Vein endothelial cell (primary cell): ENCODE measurements around the gene NPBWR2. TPM values are rescaled to one million over a fixed set of nuclear protein-coding genes. Genes with fewer than 3 reads are reported as not detected.

ENCODE experiments used
- small RNA-seq: library from RNA; depleted of rRNA; stranded (forward); fragments of <200 nt; gene quantifications from one replicate; pipeline ENCODE3, GENCODE V24; 2012
- total RNA-seq: library from RNA; depleted of rRNA; stranded (reverse); fragments of >200 nt; gene quantifications from 2 replicates; pipeline ENCODE4 v1.2.3, GENCODE V29; 2012

The NPBWR2 gene
- not detected in 2 replicates for total RNA-seq

GRCh38 chr20:64106981-64107735 is at the start of gene NPBWR2:
NPBWR2 (minus strand) TSS chr20:64107565; CDS start chr20:64106831, 734 bp downstream.

GRCh38 chr20:64083804-64084684 is 23.3 kb downstream of the NPBWR2 start, which contains the start of gene LKAAEAR1:
LKAAEAR1 (minus strand) TSS chr20:64084398; CDS start chr20:64084219, 179 bp downstream.

GRCh38 chr20:64080013-64080812 is 27.2 kb downstream of the NPBWR2 start, which contains the start of gene OPRL1:
OPRL1 (plus strand) TSS chr20:64080082; CDS start chr20:64092721, 12,639 bp downstream.

GRCh38 chr20:64079273-64080012 is 27.9 kb downstream of the NPBWR2 start, which contains the start of gene RGS19:
RGS19 (minus strand) TSS chr20:64079518; CDS start chr20:64076886, 2,632 bp downstream.

GRCh38 chr20:64062596-64063388 is 44.6 kb downstream of the NPBWR2 start, which contains the start of gene TCEA2:
TCEA2 (plus strand) TSS chr20:64063198; CDS start chr20:64063313, 115 bp downstream.

Small RNA genes within 50 kb of the gene (small RNA-seq; reads per million reads assigned to genes)
- gene AL355803.1 (not detected), gene MIR6813 (1.2 reads per million, percentile 64 among the genes with 10 or more reads in this experiment)

Other genes starting within 250 kb of the NPBWR2 start
- gene ABHD16B, start 246.1 kb downstream of the NPBWR2 start, total RNA-seq = not detected in 2 replicates
- 153 and 174 TPM in 2 replicates for gene TPD52L2, start 242.3 kb downstream of the NPBWR2 start, total RNA-seq
- gene DNAJC5, start 212.4 kb downstream of the NPBWR2 start, total RNA-seq = 89.5 and 96.4 TPM in 2 replicates
- 32.4 and 37.9 TPM in 2 replicates for gene UCKL1, start 151.1 kb downstream of the NPBWR2 start, total RNA-seq
- 18.9 and 22.9 TPM in 2 replicates for gene ZNF512B, start 137.6 kb downstream of the NPBWR2 start, total RNA-seq
- 3.7 and 6.5 TPM in 2 replicates for gene SAMD10, start 127.9 kb downstream of the NPBWR2 start, total RNA-seq
- 66.8 and 80.7 TPM in 2 replicates for gene PRPF6, start 126.4 kb downstream of the NPBWR2 start, total RNA-seq
- gene C20orf204, start 71.4 kb downstream of the NPBWR2 start, total RNA-seq = 3.6 and 3.9 TPM in 2 replicates
- 52.4 and 56.8 TPM in 2 replicates for gene SOX18, start 57.9 kb downstream of the NPBWR2 start, total RNA-seq
- gene TCEA2, start 44.4 kb downstream of the NPBWR2 start, total RNA-seq = 25.5 and 43.8 TPM in 2 replicates
- 28.9 and 29.7 TPM in 2 replicates for gene RGS19, start 28.0 kb downstream of the NPBWR2 start, total RNA-seq
- 1.3 and 2.9 TPM in 2 replicates for gene OPRL1, start 27.5 kb downstream of the NPBWR2 start, total RNA-seq
- gene LKAAEAR1, start 23.2 kb downstream of the NPBWR2 start, total RNA-seq = 0.33 TPM in 1 of 2 replicates, not detected in the other
- gene MYT1, start 56.9 kb upstream of the NPBWR2 start, total RNA-seq = not detected in 2 replicates
- gene PCMTD2, start 148.2 kb upstream of the NPBWR2 start, total RNA-seq = 37.2 and 39.2 TPM in 2 replicates